Activated B cell treated with CpG ODN at 0.5 μM for 24 hours (primary cell): ENCODE measurements around the gene PKD2. TPM values are rescaled to one million over a fixed set of nuclear protein-coding genes. Genes with fewer than 3 reads are reported as not detected.

Source experiments
- ATAC-seq: fragments of 200-7000 bp; cut with Tn5 transposase; one replicate; pipeline ENCODE4 v1.10.0; 2021; ENCODE audit warnings: low read depth, mild to moderate bottlenecking, moderate library complexity
- CTCF ChIA-PET: fragments of 350-600 bp; sonication (Branson Sonifier 250); formaldehyde crosslinking; loops from one replicate; lab custom pipeline; 2021; ENCODE audit warnings: antibody characterized with exemption; lab: Charles Lee
- POLR2A ChIA-PET: fragments of 350-600 bp; sonication (Branson Sonifier 250); formaldehyde crosslinking; loops from one replicate; lab custom pipeline; 2021; ENCODE audit warnings: antibody characterized with exemption; lab: Charles Lee
- DNase-seq: peaks from one replicate; pipeline ENCODE4 v3.0.0; 2022
- H3K27ac Mint-ChIP-seq: one replicate; pipeline ENCODE4 v1.8.0; 2020; ENCODE audit warnings: mixed read lengths
- H3K27me3 Mint-ChIP-seq: one replicate; pipeline ENCODE4 v1.8.0; 2021; ENCODE audit warnings: mixed read lengths
- H3K36me3 Mint-ChIP-seq: one replicate; pipeline ENCODE4 v1.8.0; 2021; ENCODE audit warnings: low read depth, mixed read lengths
- H3K4me1 Mint-ChIP-seq: one replicate; pipeline ENCODE4 v1.8.0; 2021; ENCODE audit warnings: mixed read lengths
- H3K4me3 Mint-ChIP-seq: one replicate; pipeline ENCODE4 v1.8.0; 2020; ENCODE audit warnings: mild to moderate bottlenecking, mixed read lengths
- H3K9me3 Mint-ChIP-seq: one replicate; pipeline ENCODE4 v1.8.0; 2020; ENCODE audit warnings: mixed read lengths
- CTCF ChIP-seq: fragments of 200-600 bp; IDR thresholded peaks from one replicate; pipeline ENCODE4 v1.8.0; 2022; ENCODE audit warnings: antibody characterized with exemption, mild to moderate bottlenecking
- intact Hi-C: fragments of 100-400 bp; cut with micrococcal nuclease; formaldehyde crosslinking; loops from one replicate; pipeline ENCODE4 v1.15.1; 2024
- total RNA-seq: library from RNA; stranded (reverse); gene quantifications from 2 replicates; pipeline ENCODE4 v1.2.3, GENCODE V29; 2022

The PKD2 gene
- total RNA-seq, 1 donor from 2014 or later = 6.2 TPM

- no peak overlapping the region for H3K4me3 Mint-ChIP-seq
- H3K27ac Mint-ChIP-seq = no peak overlapping the region
- H3K27me3 Mint-ChIP-seq = no peaks in the 10 kb centered on the region
- TF ChIP-seq CTCF = no peak
- ChIA-PET POLR2A (no interaction called here), CTCF (no interaction called here)
- H3K4me1 Mint-ChIP-seq = peaks cover 7% of the 10 kb centered on the region
- no peaks in the 10 kb centered on the region for H3K36me3 Mint-ChIP-seq
- intact Hi-C loops = no loop called here
- H3K9me3 Mint-ChIP-seq = no peaks in the 10 kb centered on the region
- ATAC-seq (no peak), DNase-seq (no peak)
Measured at GRCh38 chr4:88003261-88003660, 4.2 kb upstream of the PKD2 start.

GRCh38 chr4:88005076-88005475, 2.4 kb upstream of the PKD2 start:
- Mint-ChIP-seq H3K4me1 (peaks cover 17% of the 10 kb centered on the region), H3K27ac (no peak overlapping the region), H3K27me3 (peaks cover 2% of the 10 kb centered on the region), H3K9me3 (no peaks in the 10 kb centered on the region), H3K4me3 (no peak overlapping the region), H3K36me3 (no peaks in the 10 kb centered on the region)
- TF ChIP-seq CTCF = no peak
- DNase-seq (no peak), ATAC-seq (no peak)
- intact Hi-C loops = loop anchor here (5.0 kb wide), 2 partner anchors 377 to 452 kb away; partner anchors contain the start of gene HERC5
- ChIA-PET POLR2A (no interaction called here), CTCF (no interaction called here)

- POLR2A ChIA-PET = no interaction called here
- Mint-ChIP-seq H3K27me3 (peaks cover 2% of the 10 kb centered on the region), H3K4me3 (no peak overlapping the region), H3K36me3 (no peaks in the 10 kb centered on the region), H3K27ac (no peak overlapping the region), H3K4me1 (peaks cover 20% of the 10 kb centered on the region), H3K9me3 (no peaks in the 10 kb centered on the region)
- CTCF ChIA-PET = no interaction called here
- DNase-seq (no peak), ATAC-seq (no peak)
- intact Hi-C loops = loop anchor here (5.0 kb wide), 2 partner anchors 376 to 451 kb away; partner anchors contain the start of gene HERC5
- no peak for TF ChIP-seq CTCF
Measured at GRCh38 chr4:88005946-88006345, 1.5 kb upstream of the PKD2 start.

DNA sequence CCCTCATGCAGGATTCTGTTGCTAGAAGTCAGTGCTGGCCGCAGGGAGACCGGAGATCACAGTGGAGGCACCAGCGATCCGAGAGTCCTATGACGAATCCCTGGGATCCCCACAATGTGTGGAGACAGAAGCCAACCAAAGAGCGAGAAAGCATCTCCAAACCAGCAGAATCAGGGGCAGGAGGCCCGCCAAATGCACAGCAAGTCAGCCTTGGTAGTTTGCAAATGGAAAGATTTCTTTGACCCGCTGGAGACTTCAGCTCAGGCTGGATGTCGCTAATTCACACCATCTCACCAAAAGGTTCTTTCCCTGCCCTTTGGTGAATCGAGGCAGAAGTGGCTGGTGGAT, 505 bp upstream of the PKD2 start:
- Mint-ChIP-seq H3K36me3 (no peaks in the 10 kb centered on the region), H3K9me3 (no peaks in the 10 kb centered on the region), H3K27ac (peak overlapping the region; percentile 13), H3K27me3 (peaks cover 3% of the 10 kb centered on the region), H3K4me3 (peak overlapping the region; percentile 81), H3K4me1 (peaks cover 22% of the 10 kb centered on the region)
- CTCF ChIA-PET = no interaction called here
- no peak for ATAC-seq
- no peak for TF ChIP-seq CTCF
- intact Hi-C loops = loop anchor here (1.0 to 5.0 kb wide), 3 partner anchors 277 to 450 kb away; partner anchors contain the start of genes HERC5 and PPM1K
- DNase-seq = no peak
- POLR2A ChIA-PET = no interaction called here

DNA sequence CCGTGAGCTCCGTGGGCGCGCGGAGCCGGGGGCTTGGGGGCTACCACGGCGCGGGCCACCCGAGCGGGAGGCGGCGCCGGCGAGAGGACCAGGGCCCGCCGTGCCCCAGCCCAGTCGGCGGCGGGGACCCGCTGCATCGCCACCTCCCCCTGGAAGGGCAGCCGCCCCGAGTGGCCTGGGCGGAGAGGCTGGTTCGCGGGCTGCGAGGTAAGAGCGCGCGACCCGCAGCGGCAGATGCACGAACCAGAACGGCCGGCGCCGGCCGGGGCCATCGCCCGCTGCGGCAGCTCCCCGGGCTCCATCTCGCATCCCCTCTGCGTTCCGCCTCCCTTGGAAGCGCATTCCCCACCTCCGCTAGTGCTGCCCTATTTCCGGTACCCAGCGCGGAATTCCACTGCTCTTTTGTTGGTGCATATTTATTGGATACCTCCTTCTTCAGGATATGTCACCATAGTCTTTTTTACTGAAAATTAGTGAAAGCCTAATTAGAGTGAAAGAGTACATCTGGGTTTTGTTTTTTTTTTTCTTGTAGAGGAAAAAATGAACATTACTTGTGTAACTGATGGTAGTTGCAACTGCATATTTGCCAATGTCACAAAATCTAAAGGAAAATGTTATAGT, 797 bp downstream of the PKD2 start:
- H3K36me3 Mint-ChIP-seq = no peaks in the 10 kb centered on the region
- DNase-seq (no peak), ATAC-seq (peak; percentile 10)
- peak overlapping the region; percentile 47 for H3K27ac Mint-ChIP-seq
- no peak for TF ChIP-seq CTCF
- peaks cover 4% of the 10 kb centered on the region for H3K27me3 Mint-ChIP-seq
- H3K4me3 Mint-ChIP-seq = peak overlapping the region; percentile 87
- H3K4me1 Mint-ChIP-seq = peaks cover 30% of the 10 kb centered on the region
- H3K9me3 Mint-ChIP-seq = no peaks in the 10 kb centered on the region
- ChIA-PET CTCF (no interaction called here), POLR2A (no interaction called here)
- intact Hi-C loops = loop anchor here (5.0 kb wide), 2 partner anchors 374 to 449 kb away; partner anchors contain the start of gene HERC5
